ENCODE data around the gene IDH2.
A peak's percentile ranks its signal among the peaks of the same experiment; 100 is the strongest.

Gene IDH2

DNA sequence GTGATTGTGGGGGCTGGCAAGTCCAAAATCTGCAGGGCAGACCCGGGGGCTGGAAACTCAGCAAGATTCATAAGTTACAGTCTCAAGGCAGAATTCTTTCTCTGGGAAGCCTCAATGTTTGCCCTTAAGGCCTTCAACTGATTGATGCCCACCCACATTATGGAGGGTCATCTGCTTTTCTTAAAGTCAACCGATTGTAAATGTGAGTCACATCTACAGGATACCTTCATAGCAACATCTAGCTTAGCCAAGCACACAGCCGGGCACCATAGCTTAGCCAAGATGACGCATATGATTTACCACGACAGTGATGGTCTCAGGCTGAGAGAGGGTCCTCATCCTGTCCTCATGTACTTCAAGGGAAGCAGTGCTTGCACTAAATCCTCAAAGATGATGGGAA is 43.5 kb downstream of the IDH2 start:
- no peaks in the 10 kb centered on the region for H3K9me3 ChIP-seq (ENCODE audit: low read depth, low read length)
- no peaks in the 10 kb centered on the region for H3K36me3 ChIP-seq (ENCODE audit: insufficient read depth, low read length)
- no peak overlapping the region for H3K27ac ChIP-seq
- no peak overlapping the region for H3K4me3 ChIP-seq
- TF ChIP-seq POLR2AphosphoS5 (IDR thresholded peaks at IDR 0.05; ENCODE audit: borderline replicate concordance, low read depth, low read length) (no peak), EZH2 (IDR thresholded peaks at IDR 0.05) (no peak), FOXP2 (optimal IDR thresholded peaks at IDR 0.05; ENCODE audit: control extremely low read depth, extremely low read length, insufficient read depth) (no peak)
- no peak overlapping the region for H3K9ac ChIP-seq (ENCODE audit: insufficient read length)
- no peak for DNase-seq (ENCODE audit: low read depth, low spot score)

DNA sequence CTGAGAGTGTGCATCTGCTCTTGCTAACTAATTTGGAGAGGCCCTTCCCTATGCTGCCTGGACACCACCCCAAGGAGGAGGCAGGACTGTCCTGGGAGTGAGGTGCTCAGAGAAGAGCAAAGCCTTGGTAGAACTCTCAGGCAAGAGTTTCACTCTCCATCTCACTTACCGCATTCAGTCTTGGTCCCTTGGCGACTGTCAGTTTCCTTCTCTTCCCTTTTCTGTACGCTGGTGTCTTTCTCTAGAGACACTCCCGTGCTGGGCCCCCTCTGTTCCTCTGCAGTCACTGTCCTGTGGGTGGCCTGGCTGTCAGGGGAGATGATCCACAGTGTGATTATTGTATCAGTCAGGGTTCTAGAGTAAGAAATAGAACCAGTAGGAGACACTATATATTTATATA is 44.0 kb downstream of the IDH2 start:
- no peak for TF ChIP-seq POLR2AphosphoS5 (IDR thresholded peaks at IDR 0.05; ENCODE audit: borderline replicate concordance, low read depth, low read length)
- no peak for TF ChIP-seq FOXP2 (optimal IDR thresholded peaks at IDR 0.05; ENCODE audit: control extremely low read depth, extremely low read length, insufficient read depth)
- TF ChIP-seq EZH2 (IDR thresholded peaks at IDR 0.05) = no peak
- DNase-seq (ENCODE audit: low read depth, low spot score) = no peak
- Histone ChIP-seq H3K27ac (peak overlapping the region; percentile 36; the same call in 1 of the 2 replicates), H3K9me3 (ENCODE audit: low read depth, low read length) (no peaks in the 10 kb centered on the region), H3K36me3 (ENCODE audit: insufficient read depth, low read length) (no peaks in the 10 kb centered on the region), H3K9ac (ENCODE audit: insufficient read length) (no peak overlapping the region), H3K4me3 (no peak overlapping the region)

DNA sequence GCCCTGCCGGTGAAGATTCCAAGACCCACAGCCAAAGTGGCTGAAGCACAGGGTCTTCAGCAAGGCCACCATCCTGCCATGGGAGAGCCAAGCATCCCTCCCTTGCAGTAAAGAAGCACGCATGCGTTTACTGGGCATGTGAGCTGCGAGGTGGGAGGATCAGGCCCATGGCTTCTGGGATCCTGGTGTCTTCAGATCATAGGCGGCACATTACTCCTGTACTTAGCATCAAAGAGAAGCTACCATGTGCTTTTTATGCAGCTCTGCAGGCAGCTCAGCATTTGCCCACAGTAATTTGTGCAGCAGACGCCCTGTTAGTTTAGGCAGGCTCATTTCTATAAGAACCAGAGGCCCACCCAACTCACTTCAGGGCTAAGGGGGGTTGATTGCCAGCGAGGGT is 45.7 kb downstream of the IDH2 start:
- Histone ChIP-seq H3K4me3 (no peak overlapping the region), H3K36me3 (ENCODE audit: insufficient read depth, low read length) (no peaks in the 10 kb centered on the region), H3K9ac (ENCODE audit: insufficient read length) (no peak overlapping the region), H3K9me3 (ENCODE audit: low read depth, low read length) (no peaks in the 10 kb centered on the region), H3K27ac (no peak overlapping the region)
- TF ChIP-seq FOXP2 (optimal IDR thresholded peaks at IDR 0.05; ENCODE audit: control extremely low read depth, extremely low read length, insufficient read depth) (no peak), EZH2 (IDR thresholded peaks at IDR 0.05) (no peak), POLR2AphosphoS5 (IDR thresholded peaks at IDR 0.05; ENCODE audit: borderline replicate concordance, low read depth, low read length) (no peak)
- no peak for DNase-seq (ENCODE audit: low read depth, low spot score)

DNA sequence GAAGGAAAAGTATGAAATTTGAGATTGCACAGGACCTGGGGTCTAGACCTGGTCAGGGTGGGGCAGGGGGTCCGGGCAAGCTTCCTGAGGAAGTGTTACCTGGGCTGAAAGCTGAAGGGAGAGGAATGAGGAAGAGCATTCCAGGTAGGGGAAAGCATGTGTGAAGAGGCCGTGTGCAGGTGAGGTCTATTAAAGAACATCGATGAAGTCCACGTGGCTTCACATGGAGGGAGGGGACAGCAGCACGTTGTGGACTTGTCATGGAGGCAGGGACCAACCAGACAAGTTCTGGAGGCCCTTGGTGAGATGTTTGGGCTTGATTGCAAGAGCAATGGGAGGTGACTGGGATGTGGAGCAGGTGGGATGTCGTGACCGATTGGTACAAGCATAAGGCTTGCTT is 47.1 kb downstream of the IDH2 start:
- no peak overlapping the region for H3K27ac ChIP-seq
- no peak for DNase-seq (ENCODE audit: low read depth, low spot score)
- no peaks in the 10 kb centered on the region for H3K36me3 ChIP-seq (ENCODE audit: insufficient read depth, low read length)
- no peak overlapping the region for H3K9ac ChIP-seq (ENCODE audit: insufficient read length)
- TF ChIP-seq EZH2 (IDR thresholded peaks at IDR 0.05) = no peak
- no peak for TF ChIP-seq POLR2AphosphoS5 (IDR thresholded peaks at IDR 0.05; ENCODE audit: borderline replicate concordance, low read depth, low read length)
- no peak for TF ChIP-seq FOXP2 (optimal IDR thresholded peaks at IDR 0.05; ENCODE audit: control extremely low read depth, extremely low read length, insufficient read depth)
- H3K4me3 ChIP-seq = no peak overlapping the region
- H3K9me3 ChIP-seq (ENCODE audit: low read depth, low read length) = no peaks in the 10 kb centered on the region

DNA sequence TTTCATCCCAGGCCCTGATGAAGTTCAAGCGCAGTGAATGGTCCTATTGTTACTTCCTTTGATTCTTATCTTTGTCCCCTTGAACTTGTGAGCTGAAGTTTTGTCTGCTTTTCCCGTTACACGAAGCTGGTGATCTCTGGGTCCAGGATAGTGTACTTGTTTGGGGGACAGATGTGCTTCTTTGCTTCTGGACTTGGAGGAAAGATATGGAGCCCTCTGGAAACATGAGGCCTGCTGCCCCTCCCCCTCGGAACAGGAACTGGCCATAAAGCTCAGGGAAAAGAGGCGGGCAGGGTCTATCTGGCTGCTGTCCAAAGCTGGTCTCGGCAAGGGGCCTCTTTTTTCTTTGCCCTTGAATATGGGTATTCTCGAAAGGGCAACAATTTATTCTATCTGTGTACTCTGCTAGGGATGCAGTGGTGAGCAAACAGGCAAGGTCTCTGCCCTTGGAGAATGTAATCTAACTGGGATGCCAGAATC is 47.6 kb downstream of the IDH2 start:
- TF ChIP-seq FOXP2 (optimal IDR thresholded peaks at IDR 0.05; ENCODE audit: control extremely low read depth, extremely low read length, insufficient read depth) = no peak
- no peak for TF ChIP-seq EZH2 (IDR thresholded peaks at IDR 0.05)
- TF ChIP-seq POLR2AphosphoS5 (IDR thresholded peaks at IDR 0.05; ENCODE audit: borderline replicate concordance, low read depth, low read length) = no peak
- no peaks in the 10 kb centered on the region for H3K9me3 ChIP-seq (ENCODE audit: low read depth, low read length)
- no peak for DNase-seq (ENCODE audit: low read depth, low spot score)
- no peak overlapping the region for H3K9ac ChIP-seq (ENCODE audit: insufficient read length)
- no peaks in the 10 kb centered on the region for H3K36me3 ChIP-seq (ENCODE audit: insufficient read depth, low read length)
- H3K4me3 ChIP-seq = no peak overlapping the region; the same call in 1 of the 2 replicates
- H3K27ac ChIP-seq = no peak overlapping the region

DNA sequence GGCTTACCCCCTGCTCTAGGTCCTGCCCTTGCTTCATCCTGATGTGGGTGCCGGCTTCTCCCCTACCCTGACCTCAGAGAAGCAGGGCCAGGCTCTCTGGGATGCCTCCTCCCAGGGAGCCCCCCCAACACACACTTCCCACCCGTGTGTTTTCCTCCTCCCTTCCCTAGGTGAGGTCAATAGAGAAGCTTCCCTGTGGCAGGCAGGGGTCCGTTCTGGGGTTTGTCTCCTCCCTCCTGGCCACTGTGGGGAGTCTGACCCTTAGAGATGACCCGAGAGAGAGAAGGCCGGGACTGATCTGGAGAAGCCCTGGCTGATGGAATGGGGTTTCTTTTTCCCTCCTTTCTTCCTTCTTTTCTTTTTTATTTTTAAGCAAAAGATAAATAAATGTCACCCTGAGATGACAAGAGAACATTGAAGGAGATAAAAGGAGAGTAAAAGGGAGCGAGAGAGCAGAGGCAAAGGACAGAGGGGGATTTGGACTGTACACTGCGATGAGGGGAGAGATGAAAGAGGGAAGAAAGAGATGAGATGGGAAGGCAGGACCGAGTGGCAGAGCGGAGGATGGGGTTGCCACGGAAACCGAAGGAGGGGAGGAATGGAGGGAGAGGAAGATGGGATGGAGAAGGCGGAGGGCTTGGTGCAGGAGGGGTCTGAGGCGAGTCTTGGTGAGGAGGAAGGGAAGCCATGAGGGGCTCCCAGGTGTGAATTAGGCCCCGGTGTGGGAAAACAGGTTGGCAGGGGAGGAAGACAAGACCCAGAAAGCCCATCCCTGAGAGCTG is 48.4 kb downstream of the IDH2 start:
- H3K4me3 ChIP-seq = no peak overlapping the region
- TF ChIP-seq POLR2AphosphoS5 (IDR thresholded peaks at IDR 0.05; ENCODE audit: borderline replicate concordance, low read depth, low read length) (no peak), EZH2 (IDR thresholded peaks at IDR 0.05) (no peak), FOXP2 (optimal IDR thresholded peaks at IDR 0.05; ENCODE audit: control extremely low read depth, extremely low read length, insufficient read depth) (no peak)
- no peak overlapping the region for H3K27ac ChIP-seq
- no peaks in the 10 kb centered on the region for H3K9me3 ChIP-seq (ENCODE audit: low read depth, low read length)
- no peak overlapping the region for H3K9ac ChIP-seq (ENCODE audit: insufficient read length)
- no peak for DNase-seq (ENCODE audit: low read depth, low spot score)
- no peaks in the 10 kb centered on the region for H3K36me3 ChIP-seq (ENCODE audit: insufficient read depth, low read length)

DNA sequence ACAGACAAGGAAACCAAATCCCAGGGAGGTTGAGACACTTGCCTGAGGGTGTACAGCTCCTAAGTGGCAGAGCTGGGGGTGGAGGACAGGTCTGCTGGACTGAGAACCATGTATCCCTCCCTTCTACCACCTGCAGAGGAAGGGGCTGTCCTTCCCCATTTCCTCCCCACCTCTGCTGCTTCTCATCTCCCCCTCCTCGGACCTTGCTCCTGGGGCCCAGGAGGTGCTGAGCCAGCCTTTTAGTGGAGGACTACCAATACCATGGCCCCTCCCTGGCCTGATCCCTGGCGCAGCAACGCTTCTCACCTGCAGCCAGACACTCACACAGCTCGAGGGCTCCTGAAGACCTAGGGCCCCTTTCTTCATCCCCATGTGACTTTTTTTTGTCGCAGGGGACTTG is 50.4 kb downstream of the IDH2 start:
- Histone ChIP-seq H3K27ac (no peak overlapping the region), H3K9me3 (ENCODE audit: low read depth, low read length) (no peaks in the 10 kb centered on the region), H3K9ac (ENCODE audit: insufficient read length) (no peak overlapping the region), H3K36me3 (ENCODE audit: insufficient read depth, low read length) (no peaks in the 10 kb centered on the region), H3K4me3 (no peak overlapping the region)
- TF ChIP-seq FOXP2 (optimal IDR thresholded peaks at IDR 0.05; ENCODE audit: control extremely low read depth, extremely low read length, insufficient read depth) = no peak
- no peak for TF ChIP-seq POLR2AphosphoS5 (IDR thresholded peaks at IDR 0.05; ENCODE audit: borderline replicate concordance, low read depth, low read length)
- TF ChIP-seq EZH2 (IDR thresholded peaks at IDR 0.05) = no peak
- no peak for DNase-seq (ENCODE audit: low read depth, low spot score)

DNA sequence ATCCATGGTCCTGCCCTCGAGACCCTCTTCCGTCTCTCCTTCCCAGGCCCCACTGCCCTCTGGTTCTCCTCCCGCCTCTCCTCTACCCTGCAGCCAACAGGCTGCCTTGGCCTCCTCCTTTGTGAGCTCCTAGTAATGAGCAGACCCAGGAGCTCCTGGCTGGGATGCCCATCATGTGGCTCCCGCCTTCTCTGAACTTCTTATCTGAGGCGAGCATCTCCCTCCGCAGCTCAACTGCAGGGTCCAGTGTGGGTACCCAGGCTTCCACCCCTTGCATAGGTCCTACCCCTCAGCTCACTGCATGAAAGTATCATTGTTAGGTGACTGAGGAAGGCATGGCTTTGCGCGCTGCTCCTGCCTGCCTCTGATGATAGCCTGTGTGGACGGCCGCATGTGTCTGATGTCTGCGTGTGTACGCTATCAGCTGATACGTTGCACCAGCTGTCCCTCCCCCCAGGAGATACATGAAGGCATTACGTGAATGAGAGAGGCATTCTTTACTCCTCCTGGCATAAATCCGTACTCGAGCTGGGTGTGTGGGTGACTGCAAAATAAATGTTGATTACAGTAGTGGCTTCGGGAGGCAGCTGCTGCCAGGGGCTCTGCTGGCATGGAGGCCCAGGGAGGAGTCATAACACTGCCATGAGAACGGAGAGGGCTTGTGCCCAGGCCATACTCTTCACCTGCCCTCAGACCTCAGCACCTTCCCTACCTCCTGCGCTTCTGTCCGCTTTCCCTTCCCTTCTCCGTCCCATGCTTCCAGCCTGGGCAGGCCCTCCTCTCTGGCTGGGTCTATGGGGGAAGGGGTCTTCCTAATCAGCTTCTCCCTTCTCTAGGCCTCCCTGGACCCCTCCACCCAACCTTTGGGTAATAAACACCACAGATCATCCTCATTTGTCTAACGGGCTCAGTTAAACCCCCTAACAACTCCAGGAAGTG is 52.3 kb downstream of the IDH2 start:
- Histone ChIP-seq H3K27ac (no peak overlapping the region), H3K9ac (ENCODE audit: insufficient read length) (no peak overlapping the region), H3K4me3 (no peak overlapping the region), H3K36me3 (ENCODE audit: insufficient read depth, low read length) (no peaks in the 10 kb centered on the region), H3K9me3 (ENCODE audit: low read depth, low read length) (no peaks in the 10 kb centered on the region)
- no peak for DNase-seq (ENCODE audit: low read depth, low spot score)
- TF ChIP-seq FOXP2 (optimal IDR thresholded peaks at IDR 0.05; ENCODE audit: control extremely low read depth, extremely low read length, insufficient read depth) (no peak), POLR2AphosphoS5 (IDR thresholded peaks at IDR 0.05; ENCODE audit: borderline replicate concordance, low read depth, low read length) (no peak), EZH2 (IDR thresholded peaks at IDR 0.05) (no peak)
